Activated T-cell treated with anti-CD3 and anti-CD28 coated beads, Interleukin-2, amount 50 U/mL, for 1 hour (primary cell): Measurements from ENCODE around the gene ITGA6.
"Not testable (repeated sequence)": the region's sequence is repeated elsewhere in the genome, so short reads cannot be mapped to it uniquely, and the experiment has no call there.

Source experiments
- DNase-seq: peaks from one replicate; pipeline ENCODE4 v3.0.0-alpha.2; 2020

Gene ITGA6

DNA sequence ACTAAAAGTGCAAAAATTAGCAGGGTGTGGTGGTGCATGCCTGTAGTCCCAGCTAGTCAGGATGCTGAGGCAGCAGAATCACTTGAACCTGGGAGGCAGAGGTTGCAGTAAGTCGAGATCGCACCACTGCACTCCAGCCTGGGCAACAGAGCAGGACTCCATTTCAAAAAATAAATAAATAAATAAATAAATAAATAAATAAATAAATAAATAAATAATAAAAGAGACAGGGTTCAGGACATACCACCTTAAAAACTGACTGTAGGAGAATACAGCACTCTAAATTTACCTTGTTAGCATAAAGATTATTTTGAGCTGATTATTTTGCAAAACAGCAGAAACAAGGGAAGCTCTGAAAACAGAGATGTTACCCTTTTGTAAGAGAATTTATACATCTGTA lies 105.1 kb downstream of the ITGA6 start:
- DNase-seq: not testable (repeated sequence)

DNA sequence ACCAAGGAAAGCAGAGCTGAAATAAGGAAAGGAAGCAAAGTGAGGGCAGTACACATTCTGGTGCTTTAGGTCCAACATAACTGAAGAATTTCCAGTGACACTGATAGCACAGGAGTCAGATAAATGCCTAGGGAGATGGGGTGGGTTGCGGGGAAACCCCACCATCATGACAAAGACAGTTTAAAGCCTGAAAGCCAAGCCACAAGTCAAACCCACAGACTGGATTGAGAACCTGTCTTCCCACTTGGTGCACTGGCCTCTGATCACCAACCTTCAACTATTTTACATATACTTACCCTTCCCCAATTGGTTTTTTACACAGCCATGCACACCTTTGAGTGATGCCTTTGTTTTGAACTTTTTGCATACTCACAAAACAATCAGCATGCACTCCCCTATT lies 106.3 kb downstream of the ITGA6 start:
- no peak for DNase-seq

DNA sequence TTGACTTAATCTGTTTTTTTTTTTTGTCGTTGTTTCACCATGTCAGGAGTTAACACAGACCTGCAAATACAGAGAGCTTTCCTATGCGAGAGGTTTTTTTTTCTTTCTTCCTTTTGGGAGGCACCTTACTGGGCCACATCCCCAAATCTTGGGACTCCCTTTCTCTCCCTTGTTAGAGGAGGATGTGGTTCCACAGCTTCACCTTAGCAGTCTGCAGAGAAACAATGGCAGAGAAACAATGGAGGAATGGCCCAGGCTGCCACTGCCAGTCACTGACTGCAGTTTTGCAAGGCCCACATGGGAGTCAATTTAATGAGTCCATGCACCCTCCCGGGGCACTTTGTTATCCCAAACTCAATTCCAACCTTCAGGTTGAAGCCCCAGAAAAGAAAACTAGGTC lies 107.7 kb downstream of the ITGA6 start:
- DNase-seq: no peak

GRCh38 chr2:172537851-172538250 lies 110.5 kb downstream of the ITGA6 start:
- DNase-seq: not testable (repeated sequence)

DNA sequence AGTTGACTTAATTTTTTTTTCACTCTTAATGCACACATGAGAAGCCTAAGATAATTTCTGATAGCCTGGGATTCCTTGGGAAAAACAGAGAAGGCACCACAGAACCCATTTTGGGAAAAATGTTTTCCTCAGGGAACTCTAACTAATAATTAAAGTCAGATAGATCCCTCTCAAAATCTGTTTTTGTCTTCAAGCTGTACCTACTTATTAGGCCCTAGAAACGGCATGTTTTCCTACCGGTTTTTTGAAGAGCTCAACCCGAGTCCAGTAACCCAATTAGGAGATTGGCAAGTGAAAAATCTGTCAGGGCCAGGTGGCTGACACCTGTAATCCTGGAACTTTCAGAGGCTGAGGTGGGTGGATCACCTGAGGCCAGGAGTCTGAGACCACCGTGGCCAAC lies 112.4 kb downstream of the ITGA6 start:
- DNase-seq: no peak

- DNase-seq: no peak
Measured at GRCh38 chr2:172540421-172540820, 113.0 kb downstream of the ITGA6 start.

DNA sequence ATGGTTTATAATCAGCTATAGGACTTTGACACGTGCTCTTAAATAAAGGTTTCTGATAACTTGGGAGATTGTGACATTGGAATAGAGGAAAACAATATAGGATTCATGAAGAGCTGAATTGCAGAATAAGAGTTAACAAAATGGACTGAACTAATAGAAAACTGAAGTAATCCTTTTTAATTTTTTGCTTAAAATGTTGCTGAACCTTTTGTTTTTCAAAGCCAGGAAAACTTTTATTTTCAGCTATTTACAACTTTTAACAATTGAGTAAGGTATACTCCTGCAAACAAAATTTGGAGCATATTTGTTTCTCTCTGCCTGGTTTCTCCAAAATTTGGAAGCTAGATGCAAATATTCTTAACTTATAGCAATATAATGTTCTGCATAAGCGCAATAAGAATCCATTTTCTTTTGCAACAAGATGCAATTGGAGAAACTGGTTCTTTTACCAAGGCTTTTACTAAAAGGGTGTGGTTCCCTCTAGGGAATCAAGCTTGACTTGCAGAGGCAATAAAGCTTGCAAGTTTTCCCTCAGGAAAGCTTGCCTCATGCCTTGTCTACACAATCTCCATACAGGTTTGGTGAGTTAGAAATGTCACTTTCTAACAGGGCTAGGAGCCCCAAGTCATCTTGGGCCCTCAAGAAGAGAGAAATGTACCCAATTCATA lies 118.2 kb downstream of the ITGA6 start:
- DNase-seq: no peak

- DNase-seq: no peak
Measured at GRCh38 chr2:172549131-172549530, 121.7 kb downstream of the ITGA6 start.

GRCh38 chr2:172549802-172550201 lies 122.4 kb downstream of the ITGA6 start:
- not testable (repeated sequence) for DNase-seq

DNA sequence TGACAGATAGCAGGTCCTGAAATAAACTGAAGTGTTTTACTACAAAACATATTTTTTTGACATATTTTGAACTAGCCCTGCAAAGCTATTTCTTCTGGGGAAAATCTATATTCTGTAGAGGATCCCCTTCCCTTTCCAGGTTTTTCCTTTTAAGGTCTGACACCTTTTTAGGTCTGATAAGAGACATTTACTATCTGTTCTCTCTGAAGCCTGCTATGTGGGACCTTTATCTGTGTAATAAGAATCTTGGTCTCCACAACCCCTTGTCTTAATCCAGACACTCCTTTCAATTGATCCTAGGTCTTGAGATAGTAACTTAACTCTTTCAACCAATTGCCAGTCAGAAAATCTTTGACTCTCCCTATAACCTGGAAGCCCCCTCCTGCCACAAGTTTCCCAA lies 123.0 kb downstream of the ITGA6 start:
- DNase-seq: no peak

GRCh38 chr2:172551271-172551670 lies 123.9 kb downstream of the ITGA6 start:
- DNase-seq: no peak

DNA sequence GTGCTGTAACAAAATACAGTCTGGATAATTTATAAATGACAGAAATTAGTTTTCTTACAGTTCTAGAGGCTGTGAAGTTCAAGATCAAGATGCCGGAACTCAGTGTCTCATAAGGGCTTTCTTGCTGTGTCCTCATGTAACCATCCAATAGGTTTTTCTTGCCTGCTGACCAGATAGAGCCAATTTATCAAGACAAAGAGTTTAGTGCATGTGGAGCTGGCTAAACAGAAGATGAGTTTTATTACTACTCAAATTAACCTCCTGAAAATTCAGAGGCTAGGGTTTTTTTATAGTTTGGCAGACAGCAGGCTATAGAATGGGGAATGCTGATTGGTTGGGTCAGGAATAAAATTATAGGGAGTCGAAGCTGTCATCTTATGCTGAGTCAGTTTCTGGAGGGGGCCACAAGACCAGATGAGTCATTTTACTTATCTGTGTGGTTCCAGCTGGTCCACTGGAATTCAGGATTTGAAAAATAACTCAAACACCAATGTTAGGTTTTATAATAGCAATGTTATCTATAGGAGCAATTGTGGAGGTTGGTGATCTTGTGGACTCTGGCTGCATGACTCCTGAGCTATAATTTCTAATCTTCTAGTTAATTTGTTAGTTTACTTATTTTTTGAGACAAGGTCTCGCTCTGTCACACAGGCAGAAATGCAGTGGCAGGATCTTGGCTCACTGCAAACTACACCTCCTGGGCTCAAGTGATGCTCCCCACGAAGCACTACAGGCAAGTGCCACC lies 125.3 kb downstream of the ITGA6 start:
- no peak for DNase-seq

DNA sequence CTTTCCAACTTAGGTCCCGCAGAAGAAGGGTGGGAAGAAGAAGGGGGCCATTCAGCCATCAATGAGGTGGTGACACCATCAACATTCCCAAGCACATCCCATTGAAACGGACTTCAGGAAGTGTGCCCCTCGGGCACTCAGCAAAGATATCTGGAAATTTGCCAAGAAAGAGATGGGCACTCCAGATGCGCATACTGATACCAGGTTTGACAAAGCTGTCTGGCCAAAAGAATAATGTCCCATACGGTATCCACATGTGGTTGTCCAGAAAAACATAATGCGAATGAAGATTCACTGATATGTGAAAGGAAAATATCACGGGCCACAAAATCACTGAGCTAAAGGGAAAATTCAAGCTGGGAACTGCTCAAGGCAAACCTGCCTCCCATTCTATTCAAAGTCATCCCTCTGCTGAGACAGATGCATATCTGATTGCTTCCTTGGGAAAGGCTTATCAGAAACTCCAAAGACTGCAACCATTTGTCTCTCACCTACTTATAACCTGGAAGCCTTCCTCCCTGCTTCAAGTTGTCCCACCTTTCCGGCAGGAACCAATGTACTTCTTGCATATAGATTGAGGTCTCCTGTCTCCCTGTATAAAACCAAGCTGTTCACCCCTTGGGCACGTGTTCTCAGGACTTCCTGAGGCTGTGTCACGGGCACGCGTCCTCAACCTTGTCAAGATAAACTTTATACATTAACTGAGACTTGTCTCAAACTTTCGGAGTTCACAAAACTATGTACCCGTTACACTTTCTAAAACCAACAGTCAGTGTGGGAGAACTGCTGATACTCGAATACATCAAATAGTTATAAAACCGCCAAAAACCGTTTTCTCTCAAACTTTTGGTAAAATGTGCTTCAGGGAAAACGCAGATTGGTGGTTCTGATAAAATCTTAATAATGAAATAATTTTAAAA lies 127.2 kb downstream of the ITGA6 start:
- DNase-seq: no peak

- DNase-seq: no peak
Measured at GRCh38 chr2:172555272-172555521, 127.8 kb downstream of the ITGA6 start.
